ENCODE data around the gene CLEC2D.
"Not testable (repeated sequence)": the region's sequence is repeated elsewhere in the genome, so short reads cannot be mapped to it uniquely, and the experiment has no call there.

The CLEC2D gene

DNA sequence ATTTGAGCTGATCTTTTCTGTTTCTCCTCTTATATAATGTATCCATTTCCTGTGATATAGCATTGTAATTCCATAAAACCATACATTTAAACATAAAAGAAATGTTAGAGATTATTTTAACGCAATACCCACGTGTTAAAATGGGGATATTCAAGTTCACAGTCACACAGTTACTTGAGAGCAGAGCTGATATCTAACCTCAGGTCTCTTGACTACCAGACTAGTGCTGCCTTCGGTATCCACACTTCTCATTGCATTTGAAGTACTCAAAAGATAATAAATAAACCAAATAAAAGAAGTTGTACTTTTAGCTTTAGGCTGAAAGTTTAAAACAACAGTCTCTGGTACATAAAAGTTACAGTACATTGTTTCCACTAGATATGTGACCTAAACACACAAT lies 60.5 kb downstream of the CLEC2D start:
- no peak for DNase-seq (ENCODE audit: low read depth)

- DNase-seq (ENCODE audit: low read depth): no peak
These were observed 61.1 kb downstream of the CLEC2D start for GRCh38 chr12:9730591-9730990.

- DNase-seq (ENCODE audit: low read depth): no peak
These were observed 61.9 kb downstream of the CLEC2D start for GRCh38 chr12:9731393-9731792.

GRCh38 chr12:9731797-9732196 lies 62.3 kb downstream of the CLEC2D start:
- no peak for DNase-seq (ENCODE audit: low read depth)

GRCh38 chr12:9732921-9733461 lies 63.5 kb downstream of the CLEC2D start, which contains the start of gene CLECL1:
Gene CLECL1, minus strand, starts transcription at chr12:9733097.
- DNase-seq (ENCODE audit: low read depth): no peak

GRCh38 chr12:9735601-9736000 lies 66.1 kb downstream of the CLEC2D start:
- DNase-seq (ENCODE audit: low read depth): no peak

DNA sequence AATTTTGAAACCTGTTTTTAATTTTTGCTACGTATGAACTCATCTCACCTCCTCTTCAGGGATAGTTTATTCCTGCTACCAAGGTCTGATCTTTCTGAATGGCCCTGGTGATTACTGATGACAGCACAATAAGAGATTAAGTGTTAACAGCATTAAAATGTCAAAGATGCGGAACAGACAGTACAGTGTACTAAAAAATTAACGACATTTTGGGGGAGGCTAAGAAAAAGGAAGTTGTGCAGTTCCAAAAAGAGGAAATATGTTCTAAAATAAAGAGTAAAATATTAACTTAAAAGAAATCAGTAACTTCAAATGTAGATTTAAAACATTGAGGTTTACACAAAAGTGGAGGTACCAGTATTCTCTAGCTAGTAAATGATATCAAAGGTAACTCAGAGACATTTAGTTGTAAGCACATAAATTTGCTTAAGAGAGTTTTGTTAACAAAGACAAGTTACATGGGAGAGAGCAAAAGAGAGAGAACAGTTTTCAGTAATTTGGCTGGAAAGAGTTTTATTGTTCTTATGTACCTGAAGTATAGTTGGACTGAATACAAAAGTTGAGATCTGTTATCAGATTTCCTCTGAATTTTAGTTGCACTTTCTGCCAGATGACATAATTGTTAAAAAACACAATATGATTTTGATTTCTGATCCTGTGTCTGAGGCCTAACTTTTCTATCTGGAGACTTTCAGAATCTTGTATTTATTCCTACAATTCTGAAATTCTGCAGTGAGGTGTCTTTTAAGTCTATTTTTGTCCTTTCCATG lies 67.6 kb downstream of the CLEC2D start:
- no peak for DNase-seq (ENCODE audit: low read depth)

DNA sequence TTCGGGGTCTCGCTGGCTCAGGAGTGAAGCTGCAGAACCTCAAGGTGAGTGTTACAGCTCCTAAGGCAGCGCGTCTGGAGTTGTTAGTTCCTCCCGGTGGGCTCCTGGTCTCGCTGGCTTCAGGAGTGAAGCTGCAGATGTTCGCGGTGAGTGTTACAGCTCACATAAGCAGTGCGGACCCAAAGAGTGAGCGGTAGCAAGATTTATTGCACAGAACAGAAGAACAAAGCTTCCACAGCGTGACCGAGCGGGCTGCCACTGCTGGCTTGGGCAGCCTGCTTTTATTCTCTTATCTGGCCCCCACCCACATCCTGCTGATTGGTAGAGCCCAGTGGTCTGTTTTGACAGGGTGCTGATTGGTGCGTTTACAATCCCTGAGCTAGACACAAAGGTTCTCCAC lies 69.4 kb downstream of the CLEC2D start:
- DNase-seq (ENCODE audit: low read depth): not testable (repeated sequence)

- DNase-seq (ENCODE audit: low read depth): not testable (repeated sequence)
These were observed 70.0 kb downstream of the CLEC2D start for GRCh38 chr12:9739404-9740105.

- DNase-seq (ENCODE audit: low read depth): no peak
These were observed 70.7 kb downstream of the CLEC2D start for GRCh38 chr12:9740106-9740750.

DNA sequence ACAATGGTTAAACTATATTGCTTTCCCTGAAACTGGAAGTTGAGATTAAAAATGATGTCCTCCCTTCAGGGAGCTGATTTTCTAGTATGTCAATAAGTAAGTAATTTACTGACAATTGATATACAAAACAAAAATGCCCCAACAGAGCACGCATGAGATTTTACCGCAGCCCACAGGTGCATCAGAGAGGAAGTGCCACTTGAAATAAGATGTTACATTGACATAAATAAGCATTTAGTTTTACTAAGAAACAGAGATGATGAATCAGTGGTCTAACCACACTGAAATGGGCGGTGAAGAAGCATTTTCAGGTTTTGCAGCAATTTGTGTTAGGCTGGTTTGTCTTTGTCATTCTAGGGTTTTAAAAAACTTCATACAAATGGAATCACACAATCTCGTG lies 72.2 kb downstream of the CLEC2D start:
- no peak for DNase-seq (ENCODE audit: low read depth)

GRCh38 chr12:9742661-9743060 lies 73.1 kb downstream of the CLEC2D start:
- DNase-seq (ENCODE audit: low read depth): no peak

DNA sequence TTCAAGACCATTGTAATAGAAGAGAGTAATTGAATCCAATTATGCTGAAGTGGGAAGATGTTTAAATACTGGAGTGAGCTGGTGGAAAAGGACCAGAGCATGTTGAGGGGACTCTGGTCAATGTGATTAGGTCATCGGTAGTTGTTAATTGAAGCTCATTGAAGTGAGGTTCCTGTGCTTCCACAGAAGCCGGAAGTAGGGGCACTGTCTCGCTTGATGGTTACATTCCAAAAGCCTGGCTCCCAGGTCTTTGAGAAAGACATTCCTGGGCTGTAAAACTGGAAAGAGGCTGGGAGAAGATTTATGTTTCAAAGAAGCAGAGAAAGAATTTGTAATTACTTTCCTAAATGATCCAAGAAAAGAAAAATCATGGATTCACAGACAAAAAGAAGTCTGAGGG lies 75.7 kb downstream of the CLEC2D start:
- DNase-seq (ENCODE audit: low read depth): no peak
